GM23248 (cell line): ENCODE data around the gene TMEM183A. TPM values are rescaled to one million over a fixed set of nuclear protein-coding genes. Genes with fewer than 3 reads are reported as not detected.

Experiments
- DNase-seq: peaks from one replicate; pipeline ENCODE4 v3.0.0-alpha.2; 2015
- H2AFZ ChIP-seq: fragments of 200-600 bp; sonication (generic); 2 replicates; pipeline ENCODE4 v1.6.1; 2016; ENCODE audit warnings: antibody characterized with exemption
- H3F3A ChIP-seq: fragments of 200-600 bp; sonication (generic); 2 replicates; pipeline ENCODE4 v1.6.1; 2016; ENCODE audit warnings: mild to moderate bottlenecking, antibody characterized with exemption, mixed run types; ENCODE audit not compliant: insufficient read depth
- H3K27ac ChIP-seq: fragments of 200-600 bp; sonication (generic); 2 replicates; pipeline ENCODE4 v1.5.1; 2016; ENCODE audit warnings: mild to moderate bottlenecking
- H3K27me3 ChIP-seq: fragments of 200-600 bp; sonication (generic); replicated peaks from 2 replicates; pipeline ENCODE4 v1.6.1; 2016; ENCODE audit warnings: mild to moderate bottlenecking; ENCODE audit not compliant: insufficient read depth
- H3K36me3 ChIP-seq: fragments of 200-600 bp; sonication (generic); 2 replicates; pipeline ENCODE4 v1.6.1; 2016; ENCODE audit warnings: low read depth, mild to moderate bottlenecking
- H3K4me1 ChIP-seq: fragments of 200-600 bp; sonication (generic); 2 replicates; pipeline ENCODE4 v1.6.1; 2016; ENCODE audit warnings: mild to moderate bottlenecking; ENCODE audit not compliant: insufficient read depth
- H3K4me2 ChIP-seq: fragments of 200-600 bp; sonication (generic); one replicate; pipeline ENCODE4 v1.6.1; 2016; ENCODE audit warnings: mild to moderate bottlenecking; ENCODE audit not compliant: unreplicated experiment
- H3K4me3 ChIP-seq: fragments of 200-600 bp; sonication (generic); 2 replicates; pipeline ENCODE4 v1.5.1; 2016; ENCODE audit warnings: mild to moderate bottlenecking
- H3K79me2 ChIP-seq: fragments of 200-600 bp; sonication (generic); 2 replicates; pipeline ENCODE4 v1.6.1; 2016; ENCODE audit warnings: mild to moderate bottlenecking; ENCODE audit not compliant: insufficient read depth
- H3K9ac ChIP-seq: fragments of 200-600 bp; sonication (generic); 2 replicates; pipeline ENCODE4 v1.6.1; 2016; ENCODE audit warnings: mild to moderate bottlenecking
- H3K9me2 ChIP-seq: fragments of 200-600 bp; sonication (generic); 2 replicates; pipeline ENCODE4 v1.6.1; 2016; ENCODE audit warnings: mixed run types, mild to moderate bottlenecking, moderate library complexity; ENCODE audit not compliant: insufficient read depth
- H3K9me3 ChIP-seq: fragments of 200-600 bp; sonication (generic); one replicate; pipeline ENCODE4 v1.6.1; 2017; ENCODE audit warnings: low read depth
- H4K20me1 ChIP-seq: fragments of 200-600 bp; sonication (generic); 2 replicates; pipeline ENCODE4 v1.6.0; 2016; ENCODE audit not compliant: insufficient read depth
- EZH2 ChIP-seq: fragments of 200-600 bp; sonication (generic); IDR thresholded peaks from 2 replicates; pipeline ENCODE4 v1.6.1; 2018; ENCODE audit warnings: antibody characterized with exemption, mild to moderate bottlenecking; ENCODE audit not compliant: insufficient read depth, poor library complexity, severe bottlenecking
- EZH2phosphoT487 ChIP-seq: fragments of 200-600 bp; sonication (generic); IDR thresholded peaks from 2 replicates; pipeline ENCODE4 v1.6.1; 2018; ENCODE audit warnings: antibody characterized with exemption, moderate library complexity, mild to moderate bottlenecking, low read depth; ENCODE audit not compliant: insufficient read depth
- WGBS, 2 experiments: methylation state at CpG; one replicate each; pipeline ENCODE4 v1.1.6; 2015 to 2017; ENCODE audit warnings: low lambda C conversion rate in 2 of 2, low coverage in 1 of 2; ENCODE audit errors: missing lambda C conversion rate in 2 of 2; 5-methylcytosine and 5-hydroxymethylcytosine counted together
- in situ Hi-C: fragments of 300-500 bp; cut with MboI; formaldehyde crosslinking; loops from 2 replicates; pipeline ENCODE4 v1.15.0; 2020
- polyA plus RNA-seq: library from polyadenylated mRNA; unstranded; fragments of >200 nt; fragmentation: Nextera tagmentation; extraction: Ambion mirVana; gene quantifications from 2 replicates; pipeline ENCODE4 v1.2.1, GENCODE V29; 2016
- total RNA-seq: library from RNA; depleted of rRNA; stranded (reverse); fragments of >200 nt; shearing (Covaris generic); gene quantifications from 2 replicates; pipeline ENCODE4 v1.2.3, GENCODE V29; 2014; rRNA removed

Gene TMEM183A
- total and polyA plus RNA-seq, 2 experiments from 2014 or later: 57.3 to 92.7 TPM

DNA sequence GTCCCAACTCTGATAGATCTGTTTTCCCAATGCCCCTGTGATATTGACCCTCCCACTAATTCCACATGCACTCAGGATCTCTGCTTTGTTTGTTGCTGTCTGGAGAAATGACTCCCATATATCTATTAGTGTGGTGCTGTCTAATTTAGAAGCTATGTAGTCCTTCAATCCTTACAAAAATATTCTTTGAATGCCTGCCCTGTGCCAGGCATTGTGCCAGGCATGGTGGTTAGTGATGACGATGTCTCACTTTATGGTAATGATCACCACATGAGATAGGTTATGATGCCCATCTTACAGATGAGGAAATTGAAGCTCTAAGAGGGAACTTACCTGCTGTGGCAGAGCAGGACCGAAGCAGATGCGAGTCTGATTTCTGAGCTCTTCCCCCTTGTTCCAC is 65.7 kb downstream of the TMEM183A start:
- Histone ChIP-seq H3K4me2 (peak overlapping the region; percentile 7), H3K27ac (no peak overlapping the region), H3K79me2 (no peaks in the 10 kb centered on the region), H3K4me1 (peaks cover 11% of the 10 kb centered on the region), H3K9me3 (no peaks in the 10 kb centered on the region), H3K9me2 (no peaks in the 10 kb centered on the region), H4K20me1 (no peaks in the 10 kb centered on the region), H3K27me3 (no peaks in the 10 kb centered on the region), H2AFZ (no peak overlapping the region), H3K4me3 (no peak overlapping the region), H3K36me3 (no peaks in the 10 kb centered on the region; the same call in 1 of the 2 replicates), H3F3A (no peaks in the 10 kb centered on the region), H3K9ac (no peak overlapping the region)
- 65 to 66% methylated on average over 3 of the region's 3 CpGs for WGBS, 2 experiments
- no peak for TF ChIP-seq EZH2phosphoT487
- no peak for TF ChIP-seq EZH2
- DNase-seq: peak; percentile 65
- in situ Hi-C loops: no loop called here

DNA sequence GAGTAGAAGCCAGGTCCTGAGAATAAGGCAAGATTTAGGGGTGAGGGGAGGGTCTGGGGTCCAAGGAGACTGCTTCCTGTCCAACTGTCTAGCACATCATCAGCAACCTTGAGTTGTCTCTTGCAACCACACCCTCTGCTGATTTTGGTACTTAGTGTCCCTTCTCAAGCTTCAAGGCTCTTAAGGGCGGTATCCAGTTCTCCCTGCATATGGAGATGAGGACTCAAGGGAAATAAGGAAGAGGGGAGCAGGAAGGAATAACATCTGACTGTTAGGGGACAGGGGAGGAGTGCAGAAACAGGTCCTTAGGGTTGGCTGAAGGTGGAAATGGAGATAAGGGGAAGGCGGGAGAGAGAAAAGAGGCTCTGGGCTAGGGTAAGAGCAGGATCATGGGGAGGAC is 66.3 kb downstream of the TMEM183A start:
- H4K20me1 ChIP-seq: no peaks in the 10 kb centered on the region
- no peak for TF ChIP-seq EZH2phosphoT487
- no peak overlapping the region for H2AFZ ChIP-seq
- H3K9ac ChIP-seq: no peak overlapping the region
- no peaks in the 10 kb centered on the region for H3F3A ChIP-seq
- no peaks in the 10 kb centered on the region for H3K9me2 ChIP-seq
- H3K27me3 ChIP-seq: no peaks in the 10 kb centered on the region
- no peak overlapping the region for H3K27ac ChIP-seq
- no peaks in the 10 kb centered on the region for H3K79me2 ChIP-seq
- no peak for DNase-seq
- no peak overlapping the region for H3K4me3 ChIP-seq
- peaks cover 11% of the 10 kb centered on the region for H3K4me1 ChIP-seq
- 100% methylated on average over 2 of the region's 2 CpGs for WGBS, 2 experiments
- H3K4me2 ChIP-seq: no peak overlapping the region
- no peaks in the 10 kb centered on the region for H3K9me3 ChIP-seq
- H3K36me3 ChIP-seq: no peaks in the 10 kb centered on the region; the same call in 1 of the 2 replicates
- in situ Hi-C loops: no loop called here

Other genes starting within 250 kb of the TMEM183A start
- gene KDM5B, start 199.0 kb upstream of the TMEM183A start, total RNA-seq: 64.3 and 74.7 TPM in 2 replicates
- gene KDM5B, start 199.0 kb upstream of the TMEM183A start, polyA plus RNA-seq: 74.4 and 79.5 TPM in 2 replicates
- gene PCAT6, start 196.4 kb upstream of the TMEM183A start, total RNA-seq: not detected in 2 replicates
- 9.4 and 13.9 TPM in 2 replicates for gene PCAT6, start 196.4 kb upstream of the TMEM183A start, polyA plus RNA-seq
- gene RABIF, start 118.2 kb upstream of the TMEM183A start, total RNA-seq: 5.2 and 7.2 TPM in 2 replicates
- gene RABIF, start 118.2 kb upstream of the TMEM183A start, polyA plus RNA-seq: 16.5 and 17.0 TPM in 2 replicates
- gene KLHL12, start 80.1 kb upstream of the TMEM183A start, total RNA-seq: 20.8 and 21.4 TPM in 2 replicates
- 20.4 and 22.0 TPM in 2 replicates for gene KLHL12, start 80.1 kb upstream of the TMEM183A start, polyA plus RNA-seq
- 83.2 and 101 TPM in 2 replicates for gene ADIPOR1, start 49.1 kb upstream of the TMEM183A start, total RNA-seq
- gene ADIPOR1, start 49.1 kb upstream of the TMEM183A start, polyA plus RNA-seq: 110 and 111 TPM in 2 replicates
- 28.7 and 32.9 TPM in 2 replicates for gene CYB5R1, start 40.1 kb upstream of the TMEM183A start, total RNA-seq
- 40.7 and 45.9 TPM in 2 replicates for gene CYB5R1, start 40.1 kb upstream of the TMEM183A start, polyA plus RNA-seq
- gene PPFIA4, start 19.1 kb downstream of the TMEM183A start, total RNA-seq: 13.6 and 16.1 TPM in 2 replicates
- 3.2 and 4.9 TPM in 2 replicates for gene PPFIA4, start 19.1 kb downstream of the TMEM183A start, polyA plus RNA-seq
- not detected in 2 replicates for gene MYOG, start 78.6 kb downstream of the TMEM183A start, total RNA-seq
- gene MYOG, start 78.6 kb downstream of the TMEM183A start, polyA plus RNA-seq: not detected in 2 replicates
- 0.89 and 5.8 TPM in 2 replicates for gene ADORA1, start 120.4 kb downstream of the TMEM183A start, total RNA-seq
- 2.2 and 3.3 TPM in 2 replicates for gene ADORA1, start 120.4 kb downstream of the TMEM183A start, polyA plus RNA-seq
- gene MYBPH, start 168.5 kb downstream of the TMEM183A start, total RNA-seq: 0.11 and 1.4 TPM in 2 replicates
- gene MYBPH, start 168.5 kb downstream of the TMEM183A start, polyA plus RNA-seq: 0.34 and 0.89 TPM in 2 replicates
- gene CHI3L1, start 179.3 kb downstream of the TMEM183A start, total RNA-seq: 0.22 and 0.63 TPM in 2 replicates
- gene CHI3L1, start 179.3 kb downstream of the TMEM183A start, polyA plus RNA-seq: 0.23 TPM in 1 of 2 replicates, not detected in the other
- not detected in 2 replicates for gene CHIT1, start 222.3 kb downstream of the TMEM183A start, total RNA-seq
- not detected in 2 replicates for gene CHIT1, start 222.3 kb downstream of the TMEM183A start, polyA plus RNA-seq